HG02885 (cell line): ENCODE measurements around the gene DOLK.

ENCODE experiments used
- ATAC-seq: cut with Tn5 transposase; IDR thresholded peaks from one replicate; pipeline ENCODE4 v1.9.1; 2021; ENCODE audit warnings: mild to moderate bottlenecking; ENCODE audit not compliant: unreplicated experiment, poor library complexity

The DOLK gene

DNA sequence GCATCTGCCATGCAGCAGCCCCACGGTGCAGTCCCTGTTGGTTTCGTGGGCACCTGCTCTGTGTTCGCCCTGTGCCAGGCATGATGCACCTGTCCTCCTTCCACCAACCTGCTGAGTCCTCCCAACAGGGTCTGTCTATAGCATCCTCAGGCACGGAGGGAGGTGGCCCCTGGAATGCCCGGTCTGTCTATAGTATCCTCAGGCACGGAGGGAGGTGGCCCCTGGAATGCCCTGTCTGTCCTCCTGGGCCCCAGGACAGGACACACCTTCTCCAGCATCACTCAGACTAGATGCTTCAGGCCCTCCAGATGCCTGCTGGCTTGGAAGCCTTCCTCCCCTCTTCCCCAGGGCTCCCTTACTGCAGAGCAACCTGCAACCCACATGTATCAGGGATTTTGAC, 36.5 kb downstream of the DOLK start:
- ATAC-seq: no peak

DNA sequence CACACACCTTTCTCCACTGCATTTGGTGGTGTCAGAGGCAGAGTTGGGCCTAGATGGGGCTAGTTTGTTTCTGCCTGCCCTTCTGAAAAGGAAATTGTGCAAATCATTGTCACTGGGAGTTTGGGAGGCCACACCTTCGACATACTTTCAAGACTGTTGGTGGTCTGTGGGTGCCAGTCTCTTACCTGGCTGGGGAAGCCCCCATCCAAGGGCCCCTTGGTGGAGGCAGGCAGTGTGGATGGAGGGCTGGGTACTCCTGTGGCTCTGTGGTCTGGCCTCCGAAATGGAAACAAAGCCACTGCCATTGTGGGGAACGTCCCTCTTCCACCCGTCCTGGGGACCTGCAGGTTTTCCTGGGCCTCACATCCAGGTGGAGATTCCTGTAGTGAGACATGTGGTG, 37.5 kb downstream of the DOLK start:
- ATAC-seq: no peak

GRCh38 chr9:128908372-128908771, 39.0 kb downstream of the DOLK start:
- ATAC-seq: no peak

DNA sequence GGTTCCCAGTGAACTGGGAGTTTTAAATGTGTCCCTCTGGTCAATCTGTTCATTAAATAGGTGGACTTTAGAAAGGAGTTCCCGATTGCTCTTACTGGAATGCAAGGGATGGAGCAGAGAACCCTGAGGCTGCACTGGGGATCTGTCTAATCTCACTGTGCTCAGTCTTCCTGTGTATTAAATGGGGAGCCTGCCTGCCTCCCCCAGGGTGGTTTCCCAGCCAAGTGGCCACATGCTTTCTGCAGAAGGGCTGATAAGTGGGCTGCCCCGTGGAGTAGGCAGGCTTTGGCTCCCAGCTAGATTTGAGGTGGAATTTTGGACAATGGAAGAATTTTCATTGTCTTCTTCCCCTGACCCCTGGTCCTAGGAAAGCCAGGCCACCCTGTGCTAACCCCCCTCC, 40.7 kb downstream of the DOLK start:
- ATAC-seq: no peak

DNA sequence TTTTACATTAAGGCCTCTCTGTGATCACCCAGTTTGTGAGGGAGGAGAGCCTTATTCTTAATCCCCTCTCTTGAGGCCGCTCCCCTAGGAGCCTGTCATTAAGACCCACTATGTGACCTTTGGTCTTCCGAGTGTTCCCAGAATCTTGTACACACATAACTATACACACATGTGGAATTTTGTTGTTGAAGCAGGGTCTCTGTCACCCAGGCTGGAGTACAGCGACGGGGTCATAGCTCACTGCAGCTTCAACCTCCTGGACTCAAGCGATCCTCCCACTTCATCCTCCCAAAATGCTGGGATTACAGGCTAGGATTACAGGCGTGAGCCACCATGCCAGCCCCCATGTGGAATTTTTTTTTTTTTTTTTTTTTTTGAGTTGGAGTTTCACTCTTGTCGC, 41.4 kb downstream of the DOLK start:
- ATAC-seq: no peak

DNA sequence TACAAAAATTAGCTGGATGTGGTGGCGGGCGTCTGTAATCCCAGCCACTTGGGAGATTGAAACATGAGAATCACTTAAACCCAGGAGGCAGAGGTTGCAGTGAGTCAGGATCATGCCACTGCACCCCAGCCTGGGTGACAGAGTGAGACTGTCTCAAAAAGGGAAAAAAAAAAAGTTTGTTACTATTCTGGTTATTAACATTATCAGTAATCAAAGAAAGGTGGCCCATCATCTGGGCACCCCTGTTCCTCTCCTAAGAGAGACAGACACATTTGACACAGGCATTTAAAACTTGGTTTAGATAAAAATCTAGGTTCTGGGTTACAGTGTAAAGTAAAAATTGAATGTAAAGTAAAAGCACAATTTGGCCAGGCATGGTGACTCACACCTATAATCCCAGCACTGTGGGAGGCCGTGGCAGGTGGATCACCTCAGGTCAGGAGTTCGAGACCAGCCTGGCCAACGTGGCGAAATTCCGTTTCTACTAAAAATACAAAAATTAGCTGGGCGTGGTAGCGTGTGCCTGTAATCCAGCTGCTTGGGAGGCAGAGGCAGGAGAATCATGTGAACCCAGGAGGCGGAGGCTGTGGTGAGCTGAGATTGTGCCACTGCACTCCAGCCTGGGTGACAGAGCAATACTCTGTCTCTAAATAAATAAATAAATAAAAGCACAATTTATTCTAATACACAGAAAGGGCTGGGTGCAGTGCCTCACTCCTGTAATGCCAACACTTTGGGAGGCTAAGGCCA, 43.4 kb downstream of the DOLK start:
- no peak for ATAC-seq

DNA sequence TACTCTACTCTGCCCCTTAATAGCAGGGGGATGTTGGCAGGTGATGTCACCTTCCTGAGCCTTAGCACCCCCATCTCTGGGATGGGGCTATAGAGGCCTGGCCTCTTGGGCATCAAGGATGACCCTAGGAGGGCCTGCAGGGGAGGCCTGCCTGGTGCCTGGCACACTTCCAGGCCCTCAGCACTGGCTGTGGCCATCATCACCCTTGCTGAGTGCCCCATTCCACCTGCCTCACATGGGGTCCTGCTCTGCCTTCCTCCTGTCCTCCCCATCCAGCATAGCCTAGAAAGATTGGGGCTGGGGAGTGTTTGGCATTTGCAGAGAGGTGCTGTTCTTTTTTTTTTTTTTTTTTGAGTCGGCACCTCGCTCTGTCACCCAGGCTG, 44.3 kb downstream of the DOLK start:
- ATAC-seq: no peak

- ATAC-seq: peak; percentile 87
Measured at GRCh38 chr9:128902351-128903078, 44.9 kb downstream of the DOLK start.

- ATAC-seq: no peak
Measured at GRCh38 chr9:128901822-128902221, 45.6 kb downstream of the DOLK start.

DNA sequence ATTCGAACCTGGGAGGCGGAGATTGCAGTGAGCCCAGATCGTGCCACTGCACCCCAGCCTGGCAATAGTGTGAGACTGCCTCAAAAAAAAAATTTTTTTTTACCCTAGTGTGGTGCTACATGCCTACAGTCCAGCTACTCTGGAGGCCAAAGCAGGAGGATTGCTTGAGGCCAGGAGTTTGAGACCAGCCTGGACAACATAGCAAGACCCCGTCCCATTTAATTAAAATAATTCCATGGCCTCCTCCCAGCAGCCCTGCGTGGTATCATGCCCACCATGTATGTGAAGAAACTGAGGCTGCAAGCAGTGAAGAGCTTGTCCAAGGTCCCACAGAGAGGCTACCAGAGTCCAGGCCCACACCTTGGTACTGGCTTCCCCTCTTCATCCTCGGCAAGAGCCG, 46.0 kb downstream of the DOLK start:
- ATAC-seq: no peak

- no peak for ATAC-seq
Measured at GRCh38 chr9:128899566-128900322, 47.7 kb downstream of the DOLK start.

- no peak for ATAC-seq
Measured at GRCh38 chr9:128898845-128899565, 48.4 kb downstream of the DOLK start.

- ATAC-seq: no peak
Measured at GRCh38 chr9:128898382-128898781, 49.0 kb downstream of the DOLK start.

GRCh38 chr9:128895556-128895955, 51.8 kb downstream of the DOLK start:
- no peak for ATAC-seq
